Lower lobe of right lung (tissue), 2 donors: ENCODE measurements around the gene RETREG3. TPM values are rescaled to one million over a fixed set of nuclear protein-coding genes. Genes with fewer than 3 reads are reported as not detected.
"Not testable (repeated sequence)": the region's sequence is repeated elsewhere in the genome, so short reads cannot be mapped to it uniquely, and the experiment has no call there.

Experiments used
- ATAC-seq, 2 donors: fragments of 200-7000 bp; cut with Tn5 transposase; one replicate each; pipeline ENCODE4 v1.9.1; 2020 to 2022; ENCODE audit warnings: mild to moderate bottlenecking in 2 of 2, moderate library complexity in 2 of 2
- DNase-seq: peaks from one replicate; pipeline ENCODE4 v3.0.0-alpha.2; 2020
- H3K27ac ChIP-seq: fragments of 200-600 bp; one replicate; pipeline ENCODE4 v1.8.0; 2022
- H3K27me3 ChIP-seq: fragments of 200-600 bp; one replicate; pipeline ENCODE4 v1.8.0; 2022; ENCODE audit warnings: low read depth
- H3K36me3 ChIP-seq: fragments of 200-600 bp; one replicate; pipeline ENCODE4 v1.8.0; 2022; ENCODE audit warnings: mild to moderate bottlenecking
- H3K4me1 ChIP-seq: fragments of 200-600 bp; one replicate; pipeline ENCODE4 v1.8.0; 2022
- H3K4me3 ChIP-seq: fragments of 200-600 bp; one replicate; pipeline ENCODE4 v1.8.0; 2022; ENCODE audit warnings: mild to moderate bottlenecking
- H3K9me3 ChIP-seq: fragments of 200-600 bp; one replicate; pipeline ENCODE4 v1.8.0; 2022
- CTCF ChIP-seq: fragments of 200-600 bp; IDR thresholded peaks from one replicate; pipeline ENCODE4 v1.8.0; 2022; ENCODE audit warnings: antibody characterized with exemption, mild to moderate bottlenecking
- intact Hi-C: fragments of 100-400 bp; cut with DNase I; formaldehyde crosslinking; loops from one replicate; pipeline ENCODE4 v1.11.0; 2022
- total RNA-seq: library from RNA; stranded (reverse); fragmentation: NEBNext Ultra II Directional; extraction: Animal tissue kit (Norgen Biotek cat#: 25700); gene quantifications from one replicate; pipeline ENCODE4 v1.2.1, GENCODE V29; 2021
- donor health status: DM: no; HTN: yes; CAD: no; lungs with severe emphysema.

Gene RETREG3
- total RNA-seq, 1 donor from 2014 or later = 70.7 TPM

- Histone ChIP-seq H3K4me1 (peaks cover 12% of the 10 kb centered on the region), H3K36me3 (peaks cover 32% of the 10 kb centered on the region), H3K27ac (no peak overlapping the region), H3K27me3 (no peaks in the 10 kb centered on the region), H3K9me3 (no peaks in the 10 kb centered on the region), H3K4me3 (no peak overlapping the region)
- no peak for TF ChIP-seq CTCF
- ATAC-seq = no peak
- intact Hi-C loops = no loop called here
- no peak for DNase-seq
Observed at GRCh38 chr17:42617956-42618431, 8.8 kb upstream of the RETREG3 start.

GRCh38 chr17:42613699-42614295 lies 4.6 kb upstream of the RETREG3 start:
- no peaks in the 10 kb centered on the region for H3K9me3 ChIP-seq
- intact Hi-C loops = no loop called here
- no peaks in the 10 kb centered on the region for H3K27me3 ChIP-seq
- ATAC-seq = no peak
- no peak overlapping the region for H3K27ac ChIP-seq
- no peak for DNase-seq
- no peak for TF ChIP-seq CTCF
- H3K4me3 ChIP-seq = no peak overlapping the region
- H3K4me1 ChIP-seq = peaks cover 19% of the 10 kb centered on the region
- H3K36me3 ChIP-seq = peaks cover 45% of the 10 kb centered on the region

DNA sequence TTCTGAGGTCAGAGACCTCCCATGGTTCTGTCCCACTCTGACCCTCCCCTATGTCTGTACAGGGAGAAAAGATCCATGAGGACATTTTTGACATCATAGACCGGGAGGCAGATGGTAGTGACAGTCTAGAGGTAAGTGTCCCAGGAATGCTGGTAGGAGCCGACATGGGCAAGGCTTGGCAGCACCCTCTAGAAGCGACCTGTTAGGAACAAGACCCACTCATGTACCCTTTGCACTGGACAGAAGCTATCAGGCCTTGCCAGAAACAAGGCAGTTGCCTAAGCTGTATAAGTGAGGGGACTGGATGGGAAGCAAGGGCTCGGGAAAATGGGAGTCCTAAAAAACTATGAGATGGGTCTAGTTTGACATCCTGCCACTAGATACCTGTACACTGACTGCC lies 2.8 kb upstream of the RETREG3 start:
- H3K4me1 ChIP-seq = peaks cover 24% of the 10 kb centered on the region
- no peak for TF ChIP-seq CTCF
- H3K27ac ChIP-seq = no peak overlapping the region
- H3K9me3 ChIP-seq = no peaks in the 10 kb centered on the region
- H3K4me3 ChIP-seq = no peak overlapping the region
- intact Hi-C loops = no loop called here
- peaks cover 45% of the 10 kb centered on the region for H3K36me3 ChIP-seq
- DNase-seq (no peak), ATAC-seq (no peak)
- no peaks in the 10 kb centered on the region for H3K27me3 ChIP-seq

DNA sequence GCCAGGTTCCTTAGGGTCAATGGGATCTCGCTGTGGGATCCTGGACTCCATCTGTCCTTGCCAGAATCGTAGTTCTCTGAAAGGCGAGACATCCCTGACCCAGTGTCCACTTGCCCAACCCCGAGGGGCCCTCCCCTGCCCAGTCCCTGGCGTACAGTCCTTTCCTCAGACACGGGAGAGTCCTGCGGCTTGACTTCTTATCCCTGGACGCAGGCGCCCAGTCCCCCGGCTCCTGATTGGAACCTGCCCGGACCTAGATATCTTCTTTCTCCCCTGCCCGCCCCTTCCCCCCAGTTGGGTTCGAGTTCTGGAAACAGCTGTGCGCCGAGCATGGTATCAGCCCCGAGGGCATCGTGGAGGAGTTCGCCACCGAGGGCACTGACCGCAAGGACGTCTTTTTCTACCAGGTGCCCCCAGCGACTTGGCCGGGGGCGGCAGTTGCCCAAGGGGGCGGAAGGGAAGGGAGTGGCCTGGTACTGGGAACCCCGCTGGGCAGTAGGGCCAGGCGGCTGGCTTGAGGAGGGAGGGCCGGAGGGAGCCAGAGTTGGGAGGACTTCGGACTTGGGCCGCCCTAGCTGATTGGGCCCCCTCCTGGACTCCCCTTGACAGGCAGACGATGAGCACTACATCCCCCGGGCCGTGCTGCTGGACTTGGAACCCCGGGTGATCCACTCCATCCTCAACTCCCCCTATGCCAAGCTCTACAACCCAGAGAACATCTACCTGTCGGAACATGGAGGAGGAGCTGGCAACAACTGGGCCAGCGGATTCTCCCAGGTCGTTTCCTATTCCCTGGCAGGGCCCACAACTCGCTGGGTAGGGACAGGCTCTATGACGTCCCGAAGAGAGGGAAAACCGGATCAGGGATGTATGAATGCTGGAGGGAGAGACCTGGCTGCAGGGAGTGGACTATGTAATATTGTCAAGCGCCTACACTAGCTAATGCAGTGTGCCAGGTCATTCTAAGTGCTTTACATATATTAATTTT lies 934 bp upstream of the RETREG3 start:
- H3K27me3 ChIP-seq, H3K9me3 ChIP-seq, intact Hi-C loops: not testable (repeated sequence)
- peaks cover 35% of the 10 kb centered on the region for H3K36me3 ChIP-seq
- H3K4me3 ChIP-seq = peak overlapping the region; percentile 99
- DNase-seq (peak; percentile 66), ATAC-seq (peak; percentile 35 to 55)
- peaks cover 43% of the 10 kb centered on the region for H3K4me1 ChIP-seq
- H3K27ac ChIP-seq = peak overlapping the region; percentile 96

DNA sequence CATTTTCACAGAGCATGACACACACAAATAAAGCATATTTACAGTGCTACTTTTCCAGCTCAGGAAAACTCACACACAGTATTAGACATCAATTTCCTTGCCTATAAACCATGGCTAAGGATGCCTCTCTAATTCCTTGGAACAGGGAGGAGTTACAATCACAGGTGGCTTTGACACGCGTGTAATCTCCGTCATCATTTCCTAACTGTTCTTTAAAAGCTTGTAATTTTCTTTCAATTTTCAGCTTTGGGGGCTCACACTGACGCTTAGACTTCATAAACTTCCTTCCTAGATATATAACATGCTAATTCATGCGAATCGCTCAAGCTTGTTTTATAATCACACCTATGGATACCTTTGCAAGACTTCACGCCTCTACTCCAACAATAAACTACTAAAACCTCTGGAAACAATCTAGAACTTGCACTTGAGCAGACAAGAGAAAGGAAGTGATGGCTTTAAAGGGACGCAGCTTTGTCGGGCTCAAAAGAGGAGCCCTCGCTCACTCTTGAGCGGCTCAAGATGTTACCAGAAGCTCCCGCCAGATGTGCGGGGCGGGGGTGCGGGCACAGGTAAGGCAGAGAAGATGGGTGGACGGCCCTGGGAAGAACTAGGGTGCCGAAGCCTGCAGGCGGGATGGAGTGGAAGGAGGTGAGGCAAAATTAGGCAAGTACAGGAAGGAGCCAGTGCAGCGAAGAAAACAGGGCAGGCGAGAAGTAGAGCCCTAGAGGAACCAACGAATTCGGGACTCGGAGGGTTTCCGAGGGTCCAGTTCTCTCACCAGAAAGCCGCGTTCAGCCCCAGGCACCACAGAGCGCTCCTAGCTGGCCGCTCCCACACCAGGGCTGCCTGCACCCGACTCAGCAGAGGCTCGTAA lies 631 bp downstream of the RETREG3 start:
- peaks cover 19% of the 10 kb centered on the region for H3K36me3 ChIP-seq
- H3K4me1 ChIP-seq = peaks cover 53% of the 10 kb centered on the region
- no peaks in the 10 kb centered on the region for H3K27me3 ChIP-seq
- DNase-seq (peak; percentile 55), ATAC-seq (peak; percentile 75 to 77)
- H3K4me3 ChIP-seq = peak overlapping the region; percentile 99
- no peaks in the 10 kb centered on the region for H3K9me3 ChIP-seq
- intact Hi-C loops = no loop called here
- H3K27ac ChIP-seq = peak overlapping the region; percentile 96
- TF ChIP-seq CTCF = peak; percentile 48
